ENCODE data around the gene EP400.

DNA sequence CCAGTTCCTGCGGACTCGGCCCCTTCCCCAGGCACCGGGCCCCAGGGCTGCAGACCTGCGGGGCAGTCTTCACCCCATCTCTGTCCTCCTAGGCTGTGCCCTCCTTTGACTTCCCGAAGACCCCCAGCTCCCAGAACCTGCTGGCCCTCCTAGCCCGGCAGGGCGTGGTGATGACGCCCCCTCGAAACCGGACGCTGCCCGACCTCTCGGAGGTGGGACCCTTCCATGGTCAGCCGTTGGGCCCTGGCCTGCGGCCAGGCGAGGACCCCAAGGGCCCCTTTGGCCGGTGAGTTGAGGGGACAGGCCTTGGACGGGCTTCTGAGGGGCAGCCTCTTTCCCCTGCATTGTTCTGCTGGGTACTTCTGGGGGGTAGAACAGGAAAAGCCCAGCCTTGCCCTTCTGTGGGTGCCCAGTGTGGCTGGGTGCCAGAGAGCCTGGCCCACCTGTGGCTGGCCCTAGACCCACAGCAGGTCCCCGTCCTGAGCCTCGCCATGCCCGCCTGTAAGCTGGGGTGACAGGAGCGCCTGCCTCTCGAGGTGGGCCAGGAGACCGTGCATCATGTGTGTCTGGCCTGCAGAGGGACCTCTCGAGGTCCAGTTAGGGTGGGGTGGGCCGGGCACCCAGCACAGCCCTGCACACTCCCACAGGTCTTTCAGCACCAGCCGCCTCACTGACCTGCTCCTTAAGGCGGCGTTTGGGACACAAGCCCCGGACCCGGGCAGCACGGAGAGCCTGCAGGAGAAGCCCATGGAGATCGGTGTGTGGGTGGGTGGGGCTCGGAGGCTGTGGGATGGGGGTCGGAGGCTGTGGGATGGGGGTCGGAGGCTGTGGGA, 33.2 kb upstream of the EP400 start:
- TF ChIP-seq GATA3 (IDR thresholded peaks at IDR 0.05; ENCODE audit: low read depth, low read length): no peak
- no peak for TF ChIP-seq GATA2 (IDR thresholded peaks at IDR 0.05; ENCODE audit: low read depth, low read length)

All from SH-SY5Y (cell line).